Limb (tissue), 2 donors: Measurements from ENCODE around the gene SIGLEC7.

ENCODE experiments used
- DNase-seq, 2 donors: peaks; one replicate each; pipeline ENCODE4 v3.0.0-alpha.2; 2016; ENCODE audit errors: extremely low spot score in 2 of 2

SIGLEC7 gene

GRCh38 chr19:51142119-51142518, at the start of gene SIGLEC7:
Gene SIGLEC7 (plus strand): TSS chr19:51142301. CDS start chr19:51142370, 69 bp downstream.
- DNase-seq, result no peak

DNA sequence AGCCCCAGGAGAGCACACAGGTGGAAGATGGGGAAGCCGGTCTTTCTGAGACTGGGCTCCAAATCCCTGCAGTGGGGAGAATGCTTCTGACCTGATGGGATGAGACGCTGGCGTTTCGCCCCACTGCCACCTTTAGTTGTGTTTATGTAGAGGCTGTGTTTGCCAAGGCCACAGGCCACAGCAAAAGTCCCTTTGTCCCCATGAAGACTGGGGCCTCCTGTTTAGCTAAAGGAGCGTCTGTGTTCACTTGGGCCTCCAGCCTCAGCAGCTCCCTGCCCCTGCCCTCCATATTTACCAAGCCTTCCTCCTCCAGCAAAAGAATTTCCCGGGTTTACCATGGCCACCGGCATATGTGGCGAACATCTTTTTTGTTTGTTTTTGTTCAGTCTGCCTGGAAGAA, 49.0 kb upstream of the SIGLEC7 start:
- no peak for DNase-seq

DNA sequence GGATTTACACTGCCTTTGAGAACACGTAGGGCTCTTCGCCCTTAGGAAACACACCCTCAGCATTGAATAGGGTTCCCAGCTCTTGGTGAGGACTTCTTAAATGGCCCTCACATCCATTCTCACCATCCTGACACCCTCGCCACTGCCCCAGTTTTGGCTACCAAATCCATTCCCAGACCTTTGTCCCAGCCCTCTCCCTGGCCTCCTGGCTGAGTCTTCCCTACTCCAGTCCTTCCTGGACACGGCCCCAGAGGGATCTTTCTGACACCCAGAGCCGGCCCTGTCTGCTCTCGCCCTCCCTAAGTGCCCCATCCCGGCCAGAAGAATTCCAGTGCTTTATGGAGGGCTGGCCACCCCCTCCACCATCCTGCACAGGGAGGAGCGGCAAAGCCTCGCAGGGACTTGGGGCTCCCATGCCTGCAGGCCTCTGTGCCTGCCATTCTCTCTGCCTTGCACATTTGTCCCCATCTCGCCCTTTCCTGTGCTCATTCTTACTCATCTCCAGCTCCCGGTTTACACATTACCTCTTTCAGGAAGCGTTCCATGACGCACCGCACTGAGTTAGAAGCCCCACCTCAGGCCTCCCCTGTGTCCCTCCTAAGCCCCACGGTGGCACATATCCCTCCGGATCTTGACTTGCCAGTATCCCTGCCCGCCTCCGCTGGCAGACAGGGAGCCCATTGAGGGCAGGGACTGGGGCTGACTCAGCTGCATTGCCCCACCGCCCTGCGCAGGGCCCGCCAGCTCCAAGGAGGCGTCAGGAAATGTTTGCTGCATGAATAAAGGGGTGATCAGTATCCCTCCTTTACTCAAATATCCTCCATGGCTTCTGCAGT, 48.4 kb upstream of the SIGLEC7 start:
- no peak for DNase-seq

GRCh38 chr19:51094696-51095279, 47.3 kb upstream of the SIGLEC7 start:
- DNase-seq, result peak in 1 of 2 donors; percentile 57

- no peak for DNase-seq
Measured at GRCh38 chr19:51096473-51097165, 45.5 kb upstream of the SIGLEC7 start.

DNA sequence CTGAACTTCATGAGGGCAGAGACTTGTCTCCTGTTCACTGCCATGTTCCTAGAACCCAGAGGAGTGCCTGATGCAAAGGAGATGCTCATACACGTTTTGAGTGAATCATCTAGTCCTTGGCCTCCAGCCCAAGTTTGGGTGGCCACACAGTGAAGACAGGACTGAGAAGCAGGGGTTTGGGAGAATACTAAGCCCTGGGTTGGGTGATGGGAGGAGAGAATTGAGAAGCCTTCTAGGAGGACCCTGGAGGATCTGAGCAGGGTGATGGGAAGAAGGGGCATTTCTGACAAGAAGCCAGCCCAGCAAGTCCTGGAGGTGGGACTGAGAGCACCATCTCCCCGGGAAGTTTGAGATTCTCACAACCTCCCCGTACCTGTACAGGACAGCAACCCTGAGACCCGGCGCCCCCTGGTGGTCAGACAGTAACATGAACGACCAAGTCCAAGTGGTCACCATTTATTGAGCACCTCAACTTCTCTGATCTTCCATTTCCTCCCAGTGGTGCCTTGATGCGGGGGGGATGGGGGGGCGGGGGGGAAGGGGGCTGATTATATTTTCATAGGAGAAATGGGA, 44.8 kb upstream of the SIGLEC7 start:
- DNase-seq, result peak; percentile 38 to 70

GRCh38 chr19:51097796-51098195, 44.3 kb upstream of the SIGLEC7 start:
- DNase-seq, result no peak

GRCh38 chr19:51098365-51099046, 43.6 kb upstream of the SIGLEC7 start:
- DNase-seq, result peak; percentile 15 to 66

DNA sequence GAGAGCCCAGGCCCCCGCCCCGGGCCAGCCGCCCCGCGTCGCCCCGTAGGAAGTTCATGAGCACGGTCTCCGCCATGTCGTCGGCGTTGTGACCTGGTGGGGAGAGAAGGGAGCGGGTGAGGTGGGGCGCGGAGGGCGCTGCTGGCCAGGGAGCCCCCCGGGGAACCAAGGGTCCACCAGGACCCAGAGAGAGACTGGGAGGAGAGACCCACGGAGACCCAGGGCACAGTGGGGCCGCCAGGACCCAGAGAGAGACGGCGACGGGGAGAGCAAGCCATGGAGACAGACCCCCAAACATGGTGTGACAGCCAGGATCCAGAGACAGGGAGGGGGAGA, 43.1 kb upstream of the SIGLEC7 start:
- no peak for DNase-seq

DNA sequence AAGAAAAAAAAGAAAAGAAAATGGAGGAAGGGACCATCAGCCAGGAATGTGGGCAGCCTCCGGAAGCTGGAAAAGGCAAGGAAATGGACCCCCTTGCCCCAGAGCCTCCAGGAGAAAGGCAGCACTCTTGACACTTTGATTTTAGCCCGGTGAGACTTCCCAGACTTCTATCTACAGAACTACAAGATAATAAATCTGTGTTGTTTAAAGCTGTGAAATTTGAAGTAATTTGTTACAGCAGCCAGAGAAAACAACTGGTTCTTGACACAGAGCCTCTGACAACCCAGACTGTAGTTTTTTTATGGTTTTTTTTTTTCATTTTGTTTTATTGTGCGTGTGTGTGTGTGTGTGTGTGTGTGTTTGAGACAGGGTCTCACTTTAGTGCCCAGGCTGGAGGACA, 41.5 kb upstream of the SIGLEC7 start:
- DNase-seq, result no peak

- no peak for DNase-seq
Measured at GRCh38 chr19:51101171-51101865, 40.8 kb upstream of the SIGLEC7 start.

GRCh38 chr19:51102991-51103390, 39.1 kb upstream of the SIGLEC7 start:
- no peak for DNase-seq

GRCh38 chr19:51103926-51104341, 38.2 kb upstream of the SIGLEC7 start:
- DNase-seq, result no peak

GRCh38 chr19:51107406-51108065, 34.6 kb upstream of the SIGLEC7 start:
- no peak for DNase-seq

DNA sequence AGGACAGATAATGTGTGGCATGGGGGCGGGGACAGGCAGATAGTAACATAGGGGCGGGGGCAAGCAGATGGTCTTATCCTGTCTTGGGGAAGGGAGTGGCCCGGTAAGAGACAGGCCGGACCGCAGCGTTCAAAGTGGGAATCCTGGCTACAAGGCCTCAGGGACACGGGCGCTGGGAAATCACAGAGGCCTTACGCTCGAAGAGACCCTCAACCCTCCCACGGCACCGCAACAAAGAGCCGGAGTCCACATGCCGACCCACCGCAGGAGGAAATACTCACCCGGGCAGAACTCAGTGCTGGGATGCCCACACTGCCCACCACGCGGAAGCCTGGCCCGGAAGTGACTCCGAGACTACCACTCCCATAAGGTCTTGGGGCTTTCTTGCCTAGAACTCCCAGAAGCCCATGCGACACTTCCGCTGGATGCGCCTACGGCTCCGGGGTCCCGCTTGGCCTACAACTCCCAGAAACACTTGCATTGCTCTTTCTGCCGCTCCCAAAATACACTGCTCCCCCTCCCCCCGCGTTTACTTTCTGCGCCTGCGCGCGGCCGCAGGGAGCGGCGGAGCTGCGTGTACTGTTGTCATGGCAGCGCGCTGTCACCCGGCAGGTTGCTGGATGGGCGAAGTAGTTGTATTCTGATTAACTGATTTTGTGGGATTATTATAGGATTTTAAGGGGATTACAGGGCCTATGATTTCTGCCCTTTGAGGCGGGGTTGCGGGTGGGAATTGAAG, 33.9 kb upstream of the SIGLEC7 start, which contains the start of gene CTU1:
CTU1 (minus strand) TSS at position 344 of the 739 bp plus-strand sequence. CDS start 3,840 bp downstream, outside the sequence.
- peak; percentile 98 to 99 for DNase-seq

DNA sequence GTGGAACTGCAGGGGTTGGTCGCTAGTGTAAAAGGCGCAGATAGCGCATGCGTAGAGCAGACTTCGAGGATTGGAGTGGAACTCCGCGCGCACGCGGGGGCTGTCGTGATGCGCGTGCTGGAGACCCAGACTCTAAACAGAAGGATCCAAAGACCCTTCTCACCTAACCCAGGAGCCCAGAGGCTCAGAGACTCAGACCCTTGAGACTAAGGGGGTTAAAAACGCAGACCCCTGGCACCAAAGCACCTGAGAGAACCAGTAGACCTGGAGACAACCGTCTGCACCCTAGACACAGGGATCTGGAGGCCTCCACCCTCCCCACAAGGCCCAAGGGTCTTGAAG, 33.3 kb upstream of the SIGLEC7 start:
- DNase-seq, result no peak

GRCh38 chr19:51110666-51110971, 31.5 kb upstream of the SIGLEC7 start:
- no peak for DNase-seq

DNA sequence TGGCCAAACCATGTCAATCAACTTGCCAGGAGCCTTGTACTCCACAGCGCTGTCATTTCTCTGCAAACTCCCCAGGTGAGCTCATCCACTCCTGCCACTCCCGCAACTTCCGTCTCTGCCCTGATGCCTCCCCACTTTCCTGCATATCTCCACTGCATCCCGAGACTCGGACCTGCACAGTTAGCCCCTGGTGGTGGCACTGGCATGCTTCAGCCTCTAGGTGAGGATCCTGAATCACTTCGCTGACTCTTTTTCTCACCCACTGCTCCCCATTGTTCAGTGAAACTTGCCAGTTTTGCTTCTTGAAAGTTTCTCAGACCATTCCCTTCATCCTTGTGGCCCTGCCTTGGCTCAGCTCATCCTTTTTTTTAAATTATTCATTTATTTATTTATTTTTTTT, 30.5 kb upstream of the SIGLEC7 start:
- DNase-seq, result no peak

GRCh38 chr19:51114087-51114729, 27.9 kb upstream of the SIGLEC7 start:
- DNase-seq, result no peak
